ENCODE measurements around the gene TAF8.
"Not testable (repeated sequence)": the region's sequence is repeated elsewhere in the genome, so short reads cannot be mapped to it uniquely, and the experiment has no call there.

The TAF8 gene, protein sequence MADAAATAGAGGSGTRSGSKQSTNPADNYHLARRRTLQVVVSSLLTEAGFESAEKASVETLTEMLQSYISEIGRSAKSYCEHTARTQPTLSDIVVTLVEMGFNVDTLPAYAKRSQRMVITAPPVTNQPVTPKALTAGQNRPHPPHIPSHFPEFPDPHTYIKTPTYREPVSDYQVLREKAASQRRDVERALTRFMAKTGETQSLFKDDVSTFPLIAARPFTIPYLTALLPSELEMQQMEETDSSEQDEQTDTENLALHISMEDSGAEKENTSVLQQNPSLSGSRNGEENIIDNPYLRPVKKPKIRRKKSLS

DNA sequence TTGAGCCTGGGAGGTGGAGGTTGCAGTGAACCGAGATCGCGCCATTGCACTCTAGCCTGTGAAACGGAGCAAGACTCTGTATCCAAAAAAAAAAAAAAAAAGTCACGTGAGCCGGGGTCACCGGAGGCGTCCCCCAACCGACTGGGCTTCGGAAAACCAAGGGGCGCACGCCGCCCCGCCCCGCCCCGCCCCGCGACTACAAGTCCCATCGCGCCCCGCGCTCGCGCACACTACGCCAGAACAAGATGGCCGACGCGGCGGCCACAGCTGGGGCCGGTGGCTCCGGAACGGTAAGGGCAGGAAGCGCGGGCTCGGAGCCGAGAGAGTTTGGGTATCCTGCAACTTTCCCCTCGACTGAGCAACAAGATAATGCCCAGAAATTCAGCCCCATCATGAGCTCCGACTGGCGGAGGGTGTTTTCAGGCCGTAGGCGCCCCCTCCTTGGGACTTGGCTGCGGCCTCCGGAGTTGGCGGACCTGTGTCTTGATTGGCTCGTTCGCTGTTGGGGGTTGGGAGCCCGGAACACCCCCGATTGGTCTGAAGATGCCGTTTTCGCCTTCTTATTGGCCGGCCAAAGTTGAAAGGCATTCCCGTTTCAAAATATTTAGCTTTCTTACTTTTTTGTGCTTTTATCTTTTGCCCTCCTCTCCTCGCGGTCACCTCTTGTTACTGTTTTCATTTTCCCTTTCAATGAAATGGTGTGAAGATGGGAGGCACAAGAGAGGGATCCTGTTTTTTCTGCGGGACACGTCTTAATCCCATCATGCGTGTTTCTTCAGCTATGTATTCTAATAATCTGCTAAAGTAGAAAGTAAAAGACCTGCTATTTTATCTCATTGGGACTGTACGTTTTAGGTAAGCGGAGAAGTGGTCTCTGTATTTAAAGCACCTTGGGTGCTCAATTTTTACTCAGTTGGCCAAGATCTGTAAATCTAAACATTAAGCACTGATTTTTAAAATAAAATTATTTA is at the start of gene TAF8:
Gene TAF8, plus strand, starts transcription at position 228 of the 971 bp plus-strand sequence. Its CDS starts 18 bp downstream, at position 246.
- peak; percentile 89 for DNase-seq

DNA sequence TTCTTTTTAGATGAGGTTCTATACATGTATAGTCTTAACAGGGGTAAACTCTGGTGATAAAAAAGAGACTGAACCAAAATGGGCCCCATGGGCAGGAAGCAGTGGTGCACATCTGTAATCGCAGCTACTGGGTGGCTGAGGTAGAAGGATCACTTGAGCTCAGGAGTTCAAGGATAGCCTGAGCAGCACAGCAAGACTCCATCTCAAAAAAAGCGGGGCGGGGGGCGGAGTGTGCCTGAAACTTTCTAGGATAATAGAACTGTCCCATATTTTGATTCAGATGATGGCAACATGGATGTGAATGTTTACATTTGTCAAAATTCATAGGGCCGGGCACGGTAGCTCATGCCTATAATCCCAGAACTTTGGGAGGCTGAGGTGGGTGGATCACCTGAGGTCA is 48.8 kb upstream of the TAF8 start:
- DNase-seq, result no peak

DNA sequence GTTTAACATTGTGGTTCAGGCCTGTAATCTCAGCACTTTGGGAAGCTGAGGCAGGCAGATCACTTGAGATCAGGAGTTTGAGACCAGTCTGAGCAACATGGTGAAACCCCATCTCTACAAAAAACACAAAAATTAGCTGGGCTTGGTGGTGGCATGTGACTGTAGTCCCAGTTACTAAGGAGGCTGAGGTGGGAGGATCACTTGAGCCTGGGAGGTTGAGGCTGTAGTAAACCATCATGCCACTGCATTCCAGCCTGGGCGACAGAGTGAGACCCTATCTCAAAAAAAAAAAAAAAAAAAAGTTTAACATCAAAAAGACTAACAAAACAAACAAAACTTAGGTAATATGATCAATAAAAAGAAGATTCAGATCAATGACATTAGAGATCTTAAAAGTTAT is 46.7 kb upstream of the TAF8 start:
- DNase-seq, result not testable (repeated sequence)

DNA sequence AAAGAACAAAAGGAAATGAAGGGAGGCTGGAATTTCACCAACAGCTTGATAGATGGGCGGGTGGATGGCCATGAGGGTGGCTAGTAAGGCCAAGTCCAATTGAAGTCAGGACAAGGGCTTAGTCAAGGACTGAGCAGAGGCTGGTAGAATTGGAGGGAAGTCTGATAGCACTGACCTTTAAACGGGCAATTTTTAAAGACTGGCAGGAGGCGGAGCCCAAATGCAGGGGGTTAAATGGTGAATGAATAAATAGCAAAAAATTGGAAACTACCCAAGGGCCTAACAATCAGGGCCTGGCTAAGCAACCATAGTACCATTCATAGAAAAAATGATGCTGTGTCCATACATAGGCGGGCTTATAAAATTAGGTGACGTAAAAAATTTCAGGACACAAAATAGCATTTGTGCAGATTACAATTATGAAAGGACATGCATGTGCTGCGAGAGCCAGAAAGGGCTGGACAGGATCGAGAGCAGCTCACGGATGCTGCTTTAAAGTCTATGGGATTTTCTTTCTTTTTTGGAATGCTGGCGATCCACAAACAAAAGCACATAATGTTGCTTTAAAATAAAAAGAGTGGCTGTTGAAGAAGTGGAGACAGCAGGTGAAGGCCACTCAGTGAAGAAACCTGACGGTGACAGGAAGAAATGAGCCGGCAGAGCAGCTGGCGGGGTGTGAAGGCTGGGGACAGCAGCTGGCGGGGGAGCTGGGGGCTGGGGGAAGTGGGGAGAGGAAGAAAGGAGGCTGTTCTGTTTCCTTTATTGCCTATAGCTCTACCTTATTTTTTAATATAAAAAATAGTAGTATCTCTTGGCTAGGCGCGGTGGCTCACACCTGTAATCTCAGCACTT is 42.8 kb upstream of the TAF8 start:
- no peak for DNase-seq

DNA sequence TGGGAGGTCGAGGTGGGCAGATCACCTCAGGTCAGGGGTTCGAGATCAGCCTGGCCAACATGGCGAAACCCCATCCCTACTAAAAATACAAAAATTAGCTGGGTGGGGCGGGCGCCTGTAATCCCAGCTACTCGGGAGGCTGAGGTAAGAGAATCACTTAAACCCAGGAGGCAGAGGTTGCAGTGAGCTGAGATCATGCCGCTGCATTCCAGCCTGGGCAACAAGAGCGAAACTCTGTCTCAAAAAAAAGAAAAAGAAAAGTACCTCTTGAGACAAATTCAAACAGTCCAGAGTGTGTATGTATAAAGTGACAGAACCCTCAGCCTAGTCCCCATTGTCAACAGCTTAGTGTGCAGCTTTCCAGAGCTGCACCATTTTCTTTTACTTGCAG is 42.2 kb upstream of the TAF8 start:
- DNase-seq, result not testable (repeated sequence)

DNA sequence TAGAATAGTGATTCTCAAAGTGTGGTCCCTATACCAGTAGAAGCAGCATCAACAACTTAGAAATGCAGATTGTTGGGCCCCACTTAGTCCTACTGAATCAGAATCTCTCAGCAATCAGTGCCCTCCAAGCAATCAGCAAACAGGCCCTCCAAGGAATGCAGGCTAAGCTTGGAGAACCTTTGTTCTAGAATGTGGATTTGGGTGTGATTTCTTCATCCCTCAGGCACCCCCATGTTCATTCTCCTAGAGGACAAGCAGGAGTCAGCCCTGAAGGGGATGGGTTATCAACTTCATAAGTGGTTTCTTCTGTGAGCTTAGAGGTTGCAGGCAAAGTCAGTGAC is 40.5 kb upstream of the TAF8 start:
- no peak for DNase-seq

DNA sequence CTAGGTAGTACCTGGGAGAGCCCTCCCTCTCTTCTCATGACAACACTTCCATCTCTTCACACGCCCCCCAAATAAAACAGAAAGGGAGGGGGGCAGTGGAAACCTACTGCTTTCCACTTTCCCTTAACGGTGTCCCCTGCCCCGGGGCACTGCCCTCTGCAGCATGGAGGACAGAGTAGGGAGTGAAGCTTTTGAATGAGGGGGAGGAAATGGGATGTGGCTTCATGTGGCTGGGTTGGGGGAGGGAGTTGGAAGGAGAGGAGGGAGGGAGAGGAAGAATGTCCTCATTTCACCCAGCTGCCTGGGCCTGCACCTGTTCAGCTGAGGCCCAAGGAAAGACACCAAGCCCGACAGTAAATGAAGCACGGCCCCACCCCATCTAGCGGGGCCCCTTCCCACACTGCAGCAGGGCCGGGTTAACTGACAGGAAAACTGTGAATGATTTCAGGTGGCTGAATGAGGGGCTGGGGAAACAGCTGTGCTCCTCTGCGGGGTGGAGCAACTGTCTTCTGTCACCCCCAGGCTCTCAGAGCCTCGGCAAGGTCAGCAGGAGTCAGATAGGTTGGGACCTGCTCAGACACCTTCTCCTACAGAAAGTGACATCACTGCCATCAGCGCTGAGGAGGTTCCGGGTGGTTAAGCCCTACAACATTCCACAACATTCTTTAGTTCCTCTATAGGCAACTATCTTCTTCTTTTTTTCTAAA is 40.0 kb upstream of the TAF8 start:
- DNase-seq, result no peak

DNA sequence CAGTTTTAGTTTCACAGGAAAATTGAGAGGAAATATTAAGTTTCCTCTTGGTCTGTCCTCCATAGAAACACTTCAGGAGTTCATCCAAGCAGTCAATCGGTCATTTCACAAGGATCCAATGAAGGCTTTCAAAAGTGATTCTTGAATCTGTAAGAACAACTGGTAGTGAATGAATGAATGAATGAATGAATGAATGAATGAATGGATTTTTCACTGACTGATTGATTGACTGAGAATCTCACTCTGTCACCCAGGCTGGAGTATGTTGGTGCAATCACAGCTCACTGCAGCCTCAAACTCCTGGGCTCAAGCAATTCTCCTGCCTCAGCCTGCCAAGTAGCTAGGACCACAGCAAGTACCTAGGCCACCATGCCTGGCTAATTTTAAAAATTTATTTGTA is 39.4 kb upstream of the TAF8 start:
- no peak for DNase-seq

DNA sequence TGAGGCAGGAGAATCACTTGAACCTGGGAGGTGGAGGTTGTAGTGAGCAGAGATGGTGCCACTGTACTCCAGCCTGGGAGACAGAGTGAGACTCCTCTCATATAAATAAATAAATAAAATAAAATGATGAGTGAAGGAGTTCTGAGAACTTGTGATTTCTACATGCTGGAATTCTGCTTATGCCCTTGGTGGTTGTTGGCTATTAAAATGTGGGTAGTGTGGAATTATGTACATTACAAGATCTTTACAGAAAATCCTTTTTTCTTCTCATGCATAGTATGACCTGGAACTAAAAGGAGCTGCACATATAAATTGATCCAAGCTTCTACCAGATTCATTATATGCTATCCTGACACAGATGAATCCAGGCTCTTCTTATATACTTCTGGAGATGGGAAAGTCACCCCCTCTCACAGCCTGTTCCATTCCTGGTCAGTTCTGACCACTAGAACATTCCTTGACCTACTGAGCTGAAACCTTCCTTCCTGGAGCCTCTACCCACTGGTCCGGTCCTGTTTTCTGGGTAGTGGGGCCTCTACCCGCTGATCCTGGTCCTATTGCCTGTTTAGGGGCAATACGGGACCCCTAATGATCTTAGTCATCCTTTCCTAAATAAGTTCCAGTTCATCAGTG is 37.7 kb upstream of the TAF8 start:
- DNase-seq, result no peak

DNA sequence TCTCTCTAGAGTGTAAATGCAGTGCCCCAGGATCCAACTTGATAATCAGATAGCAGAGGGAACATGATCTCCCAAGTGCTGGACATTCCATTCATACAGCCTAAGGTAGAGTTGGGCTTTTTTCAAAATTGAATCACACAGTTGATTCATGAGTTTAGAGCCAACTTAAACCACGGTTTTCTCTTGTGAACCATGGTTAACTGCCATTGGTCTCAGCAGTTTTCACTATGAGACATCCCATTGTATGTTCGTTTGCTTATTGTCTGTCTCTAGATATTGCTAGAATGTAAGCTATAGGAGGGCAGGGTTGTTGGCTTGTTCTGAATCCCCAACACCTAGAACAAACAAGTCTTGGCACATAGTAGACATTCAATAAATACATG is 37.2 kb upstream of the TAF8 start:
- no peak for DNase-seq

DNA sequence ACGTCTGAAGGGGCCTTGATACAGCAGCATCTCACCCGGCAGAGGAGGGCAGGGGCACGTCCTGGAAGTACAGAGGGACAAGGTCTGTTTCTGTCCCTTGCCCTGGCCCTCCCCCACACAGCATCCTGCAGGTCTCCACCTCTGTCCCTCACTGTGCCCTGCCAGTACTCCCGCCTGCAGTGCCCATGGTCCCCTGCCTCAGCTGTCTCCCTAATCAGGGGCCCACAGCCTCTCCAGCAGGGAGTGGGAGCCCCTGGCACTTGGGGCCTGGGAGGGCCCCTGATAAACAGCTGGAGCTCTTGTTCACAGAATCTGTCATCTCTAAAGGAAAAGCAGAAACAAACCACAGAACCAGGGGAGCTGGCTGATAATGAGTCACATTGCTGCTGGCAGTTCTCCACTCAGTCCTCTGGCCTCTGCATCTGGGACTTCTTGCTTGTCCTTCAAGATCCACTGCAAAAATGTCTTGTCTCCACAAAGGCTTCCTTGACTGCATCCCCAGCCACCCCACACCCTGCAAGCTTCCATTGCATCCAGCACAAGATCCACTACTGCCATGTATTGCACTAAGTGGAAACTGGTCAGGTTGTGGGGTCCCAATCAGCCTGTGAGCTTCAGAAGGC is 33.2 kb upstream of the TAF8 start:
- DNase-seq, result no peak

DNA sequence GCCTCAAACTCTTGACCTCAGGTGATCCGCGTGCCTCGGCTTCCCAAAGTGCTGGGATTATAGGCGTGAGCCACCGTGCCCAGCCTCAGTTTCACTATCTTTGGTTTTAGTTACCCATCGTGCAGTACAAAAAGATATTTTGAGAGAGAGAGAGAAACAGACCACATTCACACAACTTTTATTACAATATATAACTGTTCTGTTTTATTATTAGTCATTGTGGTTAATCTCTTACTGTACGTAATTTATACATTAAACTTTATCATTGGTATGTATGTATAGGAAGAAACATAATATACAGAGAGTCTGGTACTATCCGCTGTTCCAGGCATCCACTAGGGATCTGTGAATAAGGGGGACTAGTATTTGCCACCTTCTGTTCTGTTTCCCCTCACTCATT is 29.4 kb upstream of the TAF8 start:
- DNase-seq, result no peak

DNA sequence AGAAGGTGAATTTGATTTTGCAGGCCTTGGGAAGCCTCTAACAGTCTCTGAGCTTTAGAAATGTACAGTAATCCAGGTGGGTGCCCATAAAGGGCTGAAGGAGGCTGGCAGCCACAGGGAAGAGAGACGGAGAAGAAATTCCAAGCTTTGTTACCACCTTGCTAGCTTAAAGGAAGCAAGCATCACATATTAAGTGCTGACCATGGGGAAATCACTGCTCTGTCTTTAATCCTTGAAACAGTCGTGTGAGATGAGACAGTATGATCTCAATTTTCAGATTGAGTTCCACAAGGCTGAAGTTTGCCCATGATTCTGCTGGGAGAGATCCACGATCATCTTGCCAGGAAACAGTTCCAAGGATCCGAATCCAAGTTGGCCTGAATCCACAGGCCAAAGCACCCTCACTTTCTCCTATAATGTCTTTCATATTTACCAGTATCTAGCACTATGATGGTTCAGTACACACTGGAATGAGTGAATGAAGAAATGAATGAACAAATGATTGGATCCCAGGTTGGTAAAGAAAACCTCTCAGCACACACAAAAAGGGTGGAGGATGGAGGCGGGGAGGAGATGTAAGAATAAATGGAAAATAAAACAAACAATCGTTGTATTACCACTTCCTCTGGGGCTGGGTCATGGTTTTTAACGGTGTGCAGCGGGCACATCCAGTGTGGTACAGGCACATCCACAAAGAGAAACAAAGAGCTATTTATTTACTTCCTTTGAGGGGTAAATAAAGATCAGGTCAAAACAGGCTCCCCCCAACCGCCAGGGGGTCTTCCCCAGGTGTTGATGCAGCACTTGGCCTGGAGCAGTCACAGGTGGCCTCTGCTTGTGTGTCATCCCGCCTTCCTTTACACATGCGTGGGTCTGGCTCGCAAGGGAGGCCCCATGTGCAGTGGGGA is 28.2 kb upstream of the TAF8 start:
- no peak for DNase-seq

DNA sequence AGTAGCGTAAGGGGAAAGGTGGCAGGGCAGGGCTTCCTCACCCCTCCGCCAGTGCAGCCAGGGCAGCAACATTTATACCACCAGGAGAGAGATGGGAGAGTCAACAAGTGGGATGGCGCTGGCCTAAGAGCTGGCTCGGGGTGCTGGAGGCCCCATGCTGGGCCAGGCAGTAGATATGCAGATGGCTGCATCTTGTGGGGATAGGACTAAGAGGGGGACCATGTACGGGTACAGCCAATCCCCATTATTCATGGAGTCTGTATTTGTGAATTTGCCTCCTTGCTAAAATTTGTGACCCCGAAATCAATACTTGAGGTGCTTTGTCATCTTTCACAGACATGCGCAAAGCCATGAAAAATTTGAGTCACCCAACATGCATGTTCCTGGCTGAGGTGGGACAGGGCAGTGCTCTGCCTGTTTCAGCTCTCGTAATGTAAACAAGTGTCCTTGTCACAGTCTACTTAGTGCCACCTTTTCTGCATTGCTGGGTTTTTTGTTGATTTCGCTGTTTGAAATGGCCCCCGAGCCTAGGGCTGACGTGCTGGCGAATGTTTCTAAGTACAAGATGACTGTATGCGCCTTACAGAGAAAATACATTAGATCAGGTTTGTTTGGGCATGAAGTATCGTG is 27.5 kb upstream of the TAF8 start:
- DNase-seq, result no peak

DNA sequence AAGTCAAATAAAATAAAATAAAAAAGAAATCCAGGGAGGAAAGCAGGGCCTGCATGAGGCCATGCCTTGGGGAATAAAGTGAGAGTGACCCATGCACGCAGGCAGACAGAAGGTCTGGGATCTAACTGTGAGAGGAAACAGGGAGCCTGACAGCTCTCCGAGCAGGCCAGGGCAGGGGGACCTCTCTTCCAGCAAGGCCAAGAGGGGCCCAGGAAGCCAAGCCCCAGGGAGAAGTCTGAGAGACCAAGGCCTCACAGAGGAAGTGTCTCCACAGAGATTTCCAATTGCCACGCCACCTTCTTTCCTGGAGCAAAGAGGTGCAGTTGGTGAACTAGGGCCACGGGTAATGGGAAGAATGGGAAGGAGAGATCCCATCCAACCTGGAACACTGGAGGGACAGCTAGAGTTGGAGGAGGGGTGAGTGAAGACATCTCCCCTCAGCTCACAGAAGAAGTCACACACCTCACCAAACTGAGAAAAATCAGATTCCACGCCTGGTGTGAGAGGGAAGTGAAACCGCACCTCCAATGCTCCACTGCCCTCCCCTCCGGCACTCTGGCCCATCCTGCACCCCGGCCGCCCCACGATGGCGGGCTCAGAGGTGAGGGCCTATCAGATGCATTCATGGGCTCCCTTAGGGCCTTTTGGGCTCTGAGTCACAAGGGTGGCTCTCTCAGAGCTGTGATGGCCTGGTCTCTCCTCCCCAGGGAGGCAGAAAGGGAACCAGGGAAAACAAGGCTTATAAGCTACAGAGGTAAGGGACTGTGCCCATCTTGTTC is 25.1 kb upstream of the TAF8 start:
- no peak for DNase-seq

DNA sequence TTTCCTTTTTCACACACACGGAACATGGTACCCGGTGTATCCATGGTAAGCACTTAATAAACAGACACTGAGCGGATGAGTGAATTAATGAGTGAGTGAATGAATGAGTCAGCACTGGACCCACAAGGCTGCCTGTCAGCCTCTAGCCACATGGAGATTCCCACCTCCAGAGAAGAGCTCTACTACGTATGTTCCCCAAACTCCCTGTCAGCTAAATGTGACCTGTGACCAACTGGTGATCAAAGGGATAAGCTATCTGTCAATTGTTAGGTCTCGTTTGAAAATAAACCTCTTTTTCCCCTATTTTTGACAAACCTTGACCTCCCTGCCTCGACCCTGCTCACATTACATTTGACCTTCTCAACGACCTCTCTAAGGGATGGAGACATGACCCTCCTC is 24.5 kb upstream of the TAF8 start:
- DNase-seq, result no peak

DNA sequence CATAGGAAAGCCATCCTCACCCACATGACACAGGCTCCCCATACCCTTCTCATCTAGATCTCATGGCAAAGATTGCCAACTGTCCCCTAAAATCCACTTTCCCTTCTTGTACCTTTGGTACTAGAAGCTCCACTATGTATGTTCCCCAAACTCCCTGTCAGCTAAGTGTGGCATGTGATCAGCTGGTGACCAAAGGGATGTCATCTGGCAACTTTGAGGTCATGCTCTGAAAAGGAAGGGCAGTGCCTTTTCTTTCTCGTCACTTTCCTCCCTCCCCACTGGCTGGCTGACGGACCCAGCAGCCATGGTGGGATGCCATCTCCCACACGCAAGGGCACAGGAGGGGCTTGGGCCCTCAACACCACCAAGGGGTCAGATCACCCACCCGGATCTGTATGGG is 23.8 kb upstream of the TAF8 start:
- no peak for DNase-seq

DNA sequence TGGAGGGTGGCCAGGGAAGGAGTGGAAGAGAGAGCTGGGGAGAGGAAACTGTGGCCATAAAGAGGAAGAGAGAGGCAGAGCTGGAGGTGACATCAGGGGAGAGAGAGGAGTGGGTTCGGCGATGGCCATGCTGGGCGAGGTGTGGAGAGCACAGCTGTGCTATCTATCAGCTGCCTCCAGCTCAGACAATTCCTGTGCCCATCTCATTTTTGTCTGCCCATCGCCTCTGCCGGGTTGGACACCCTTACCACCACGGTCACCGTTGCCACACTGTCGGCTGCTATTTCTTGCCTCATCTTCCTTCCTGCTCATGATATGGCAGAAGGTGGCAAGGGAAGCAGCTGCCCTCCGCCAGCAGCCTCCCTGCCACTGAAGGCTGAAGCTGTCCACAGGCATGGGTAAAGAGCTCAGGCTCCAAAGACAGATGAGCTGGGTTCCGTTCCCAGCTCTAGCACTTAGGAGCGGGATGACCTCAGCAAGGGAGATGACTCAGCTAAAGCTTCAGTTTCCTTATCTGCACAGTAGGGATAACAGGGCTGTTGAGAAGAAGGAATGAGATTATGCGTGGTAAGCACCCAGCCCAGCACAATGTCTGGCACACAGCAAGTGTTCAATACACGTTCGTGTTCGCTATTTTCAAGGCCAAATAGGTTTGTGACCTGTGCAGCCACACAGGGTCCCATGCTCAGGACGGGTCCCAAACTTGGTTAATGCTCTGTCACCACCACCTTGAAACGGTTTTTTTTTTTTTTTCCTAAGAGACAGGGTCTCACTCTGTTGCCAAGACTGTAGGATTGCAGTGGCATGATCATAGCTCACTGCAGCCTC is 21.9 kb upstream of the TAF8 start:
- no peak for DNase-seq

Data from NCI-H1105 treated with DMSO at 0.1 percent for 48 hours (cell line).